Gastroesophageal sphincter (tissue), 4 donors: ENCODE results near the gene FUT8. TPM values are rescaled to one million over a fixed set of nuclear protein-coding genes. Genes with fewer than 3 reads are reported as not detected.

Experiments
- ATAC-seq: fragments of 150-250 bp; one replicate; pipeline ENCODE4 v1.9.1; 2016; ENCODE audit warnings: mild to moderate bottlenecking, moderate library complexity
- H3K27ac ChIP-seq, 4 donors: fragments of 200-600 bp; sonication (generic) in 3 of 4; 1 replicate in 3 of 4; 2 replicates in 1 of 4; pipeline ENCODE4 v1.5.1; 2016 to 2019
- H3K27me3 ChIP-seq: fragments of 200-600 bp; sonication (generic); one replicate; pipeline ENCODE4 v1.5.1; 2019
- H3K36me3 ChIP-seq, 2 donors: fragments of 200-600 bp; sonication (generic); one replicate each; pipeline ENCODE4 v1.5.1; 2019; ENCODE audit warnings: control low read depth in 1 of 2
- H3K4me1 ChIP-seq, 3 donors: fragments of 200-600 bp; sonication (generic); 1 replicate in 2 of 3; 2 replicates in 1 of 3; pipeline ENCODE4 v1.5.1; 2016 to 2019; ENCODE audit warnings: control low read depth in 2 of 3
- H3K4me3 ChIP-seq, 2 donors: fragments of 200-600 bp; sonication (generic); one replicate each; pipeline ENCODE4 v1.5.1; 2019; ENCODE audit warnings: mild to moderate bottlenecking in 1 of 2, moderate library complexity in 1 of 2
- H3K9me3 ChIP-seq, 3 donors: fragments of 200-600 bp; sonication (generic); one replicate each; pipeline ENCODE4 v1.5.1; 2017 to 2019; ENCODE audit warnings: control low read depth in 2 of 3
- EP300 ChIP-seq: sonication (generic); formaldehyde crosslinking; IDR thresholded peaks from one replicate; pipeline ENCODE4 v1.6.1; 2017; ENCODE audit warnings: antibody characterized with exemption, mild to moderate bottlenecking
- POLR2A ChIP-seq, 2 donors: fragments of 450-650 bp; IDR thresholded peaks; one replicate each; pipeline ENCODE4 v1.6.1; 2017; ENCODE audit warnings: antibody characterized with exemption in 2 of 2, mild to moderate bottlenecking in 2 of 2, moderate library complexity in 1 of 2
- POLR2AphosphoS5 ChIP-seq: sonication (generic); formaldehyde crosslinking; IDR thresholded peaks from one replicate; pipeline ENCODE4 v1.6.1; 2017; ENCODE audit warnings: antibody characterized with exemption
- WGBS, 2 donors: methylation state at CpG; one replicate each; pipeline ENCODE4 v1.1.5; 2018; ENCODE audit warnings: low coverage in 1 of 2; 5-methylcytosine and 5-hydroxymethylcytosine counted together
- total RNA-seq, 4 donors: library from RNA; depleted of rRNA; stranded (reverse); fragments of >200 nt; gene quantifications; one replicate each; pipeline ENCODE4 v1.1.0, GENCODE V29; 2016
- TF ChIP-seq, protein P1 (sequence below), 4 experiments: fragments of 200-600 bp in 2 of 4; fragments of 450-650 bp in 2 of 4; sonication (generic) in 1 of 4; IDR thresholded peaks; one replicate each; pipeline ENCODE4 v1.5.1; 2017 to 2019; ENCODE audit warnings: antibody characterized with exemption in 4 of 4, mild to moderate bottlenecking in 2 of 4, moderate library complexity in 2 of 4

The FUT8 gene
- total RNA-seq, 4 donors from 2014 or later, result 16.9 to 35.2 (median 30.8) TPM

DNA sequence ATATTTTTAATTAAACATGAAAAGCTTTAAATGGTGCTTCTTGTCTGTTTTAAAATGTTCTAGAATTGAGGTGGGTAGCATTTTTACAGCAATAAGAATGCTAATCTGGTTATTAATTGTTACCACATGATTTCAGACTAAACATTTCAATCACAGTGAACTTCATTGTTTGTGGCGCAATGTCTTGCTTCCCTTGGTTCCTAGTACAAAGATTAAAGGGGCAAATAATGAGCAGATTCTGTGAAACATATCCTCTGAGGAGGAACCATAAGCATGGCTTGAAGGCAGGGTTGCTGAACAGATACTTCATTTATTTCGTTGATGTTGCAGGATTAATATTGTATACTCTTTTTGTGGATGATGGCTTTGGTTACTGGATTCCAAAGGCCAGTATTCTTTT, 162.1 kb downstream of the FUT8 start:
- TF ChIP-seq POLR2A (IDR thresholded peaks at IDR 0.05), result no peak
- no peak for TF ChIP-seq POLR2AphosphoS5
- TF ChIP-seq EP300, result no peak
- TF ChIP-seq, protein P1, sequence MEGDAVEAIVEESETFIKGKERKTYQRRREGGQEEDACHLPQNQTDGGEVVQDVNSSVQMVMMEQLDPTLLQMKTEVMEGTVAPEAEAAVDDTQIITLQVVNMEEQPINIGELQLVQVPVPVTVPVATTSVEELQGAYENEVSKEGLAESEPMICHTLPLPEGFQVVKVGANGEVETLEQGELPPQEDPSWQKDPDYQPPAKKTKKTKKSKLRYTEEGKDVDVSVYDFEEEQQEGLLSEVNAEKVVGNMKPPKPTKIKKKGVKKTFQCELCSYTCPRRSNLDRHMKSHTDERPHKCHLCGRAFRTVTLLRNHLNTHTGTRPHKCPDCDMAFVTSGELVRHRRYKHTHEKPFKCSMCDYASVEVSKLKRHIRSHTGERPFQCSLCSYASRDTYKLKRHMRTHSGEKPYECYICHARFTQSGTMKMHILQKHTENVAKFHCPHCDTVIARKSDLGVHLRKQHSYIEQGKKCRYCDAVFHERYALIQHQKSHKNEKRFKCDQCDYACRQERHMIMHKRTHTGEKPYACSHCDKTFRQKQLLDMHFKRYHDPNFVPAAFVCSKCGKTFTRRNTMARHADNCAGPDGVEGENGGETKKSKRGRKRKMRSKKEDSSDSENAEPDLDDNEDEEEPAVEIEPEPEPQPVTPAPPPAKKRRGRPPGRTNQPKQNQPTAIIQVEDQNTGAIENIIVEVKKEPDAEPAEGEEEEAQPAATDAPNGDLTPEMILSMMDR (IDR thresholded peaks at IDR 0.05), result no peak

GRCh38 chr14:65575389-65575788, 162.9 kb downstream of the FUT8 start:
- 88 to 89% methylated on average over 3 to 5 of the region's 6 CpGs for WGBS, 2 donors
- Histone ChIP-seq H3K4me3 (no peak overlapping the region), H3K27me3 (no peaks in the 10 kb centered on the region), H3K36me3 (no peaks in the 10 kb centered on the region), H3K4me1 (no peaks in the 10 kb centered on the region), H3K9me3 (no peaks in the 10 kb centered on the region), H3K27ac (no peak overlapping the region)
- TF ChIP-seq POLR2A (IDR thresholded peaks at IDR 0.05) (no peak), POLR2AphosphoS5 (no peak), EP300 (no peak)
- TF ChIP-seq, protein P1 (IDR thresholded peaks at IDR 0.05), result no peak
- ATAC-seq, result no peak

More for the DNA sequence above, 162.1 kb downstream of the FUT8 start:
- 53 to 60% methylated on average over 2 of the region's 2 CpGs for whole genome bisulfite sequencing, 2 donors
- Histone ChIP-seq H3K9me3 (no peaks in the 10 kb centered on the region), H3K27me3 (no peaks in the 10 kb centered on the region), H3K27ac (no peak overlapping the region), H3K4me3 (no peak overlapping the region), H3K4me1 (no peaks in the 10 kb centered on the region), H3K36me3 (no peaks in the 10 kb centered on the region)
- ATAC-seq, result no peak

DNA sequence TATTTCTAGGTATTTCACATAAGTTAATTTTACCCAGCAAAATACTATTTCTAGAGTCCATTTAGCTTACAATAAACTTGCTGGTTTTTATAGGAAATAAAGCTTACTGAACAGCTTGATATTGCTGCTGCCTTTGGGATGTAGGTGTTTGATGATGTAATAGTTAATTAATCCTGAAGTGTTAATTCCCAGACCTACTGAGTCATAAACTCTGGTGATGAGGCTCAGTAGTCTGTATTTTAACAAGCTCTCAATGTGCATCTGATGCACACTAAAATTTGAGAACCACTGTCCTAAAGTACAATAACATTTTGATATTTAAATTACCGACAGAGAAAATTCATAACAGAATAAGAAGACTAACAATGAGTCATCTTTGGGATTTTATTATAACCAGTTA, 168.4 kb downstream of the FUT8 start:
- 13 to 74% methylated on average over 1 of the region's 1 CpG for WGBS, 2 donors
- Histone ChIP-seq H3K4me3 (no peak overlapping the region), H3K4me1 (no peaks in the 10 kb centered on the region), H3K9me3 (no peaks in the 10 kb centered on the region), H3K27me3 (no peaks in the 10 kb centered on the region), H3K36me3 (no peaks in the 10 kb centered on the region), H3K27ac (no peak overlapping the region)
- no peak for ATAC-seq
- no peak for TF ChIP-seq POLR2A (IDR thresholded peaks at IDR 0.05)
- TF ChIP-seq, protein P1 (IDR thresholded peaks at IDR 0.05), result no peak
- TF ChIP-seq POLR2AphosphoS5, result no peak
- TF ChIP-seq EP300, result no peak

GRCh38 chr14:65581378-65581777, 168.8 kb downstream of the FUT8 start:
- no peak for TF ChIP-seq EP300
- 43 to 67% methylated on average over 3 of the region's 3 CpGs for WGBS, 2 donors
- Histone ChIP-seq H3K9me3 (no peaks in the 10 kb centered on the region), H3K4me3 (no peak overlapping the region), H3K27me3 (no peaks in the 10 kb centered on the region), H3K4me1 (no peaks in the 10 kb centered on the region), H3K27ac (no peak overlapping the region), H3K36me3 (no peaks in the 10 kb centered on the region)
- no peak for ATAC-seq

- H3K27ac ChIP-seq, result no peak overlapping the region
- TF ChIP-seq, protein P1 (IDR thresholded peaks at IDR 0.05), result no peak
- TF ChIP-seq POLR2AphosphoS5 (no peak), EP300 (no peak), POLR2A (IDR thresholded peaks at IDR 0.05) (no peak)
- no peak overlapping the region for H3K4me3 ChIP-seq
- ATAC-seq, result no peak
- H3K27me3 ChIP-seq, result no peaks in the 10 kb centered on the region
- no peaks in the 10 kb centered on the region for H3K4me1 ChIP-seq
- H3K9me3 ChIP-seq, result no peaks in the 10 kb centered on the region
- H3K36me3 ChIP-seq, result no peaks in the 10 kb centered on the region
- WGBS, 2 donors, result 89 to 90% methylated on average over 3 of the region's 3 CpGs
Observed at GRCh38 chr14:65581799-65582198, 169.3 kb downstream of the FUT8 start.
